ENCODE results near the gene MAN2B2. TPM values are rescaled to one million over a fixed set of nuclear protein-coding genes. Genes with fewer than 3 reads are reported as not detected.

MAN2B2 gene
- total RNA-seq, 4 donors from 2014 or later: 26.6 to 55.5 (median 31.7) TPM

GRCh38 chr4:6586715-6587325 is 11.8 kb downstream of the MAN2B2 start:
- TF ChIP-seq, protein P1, sequence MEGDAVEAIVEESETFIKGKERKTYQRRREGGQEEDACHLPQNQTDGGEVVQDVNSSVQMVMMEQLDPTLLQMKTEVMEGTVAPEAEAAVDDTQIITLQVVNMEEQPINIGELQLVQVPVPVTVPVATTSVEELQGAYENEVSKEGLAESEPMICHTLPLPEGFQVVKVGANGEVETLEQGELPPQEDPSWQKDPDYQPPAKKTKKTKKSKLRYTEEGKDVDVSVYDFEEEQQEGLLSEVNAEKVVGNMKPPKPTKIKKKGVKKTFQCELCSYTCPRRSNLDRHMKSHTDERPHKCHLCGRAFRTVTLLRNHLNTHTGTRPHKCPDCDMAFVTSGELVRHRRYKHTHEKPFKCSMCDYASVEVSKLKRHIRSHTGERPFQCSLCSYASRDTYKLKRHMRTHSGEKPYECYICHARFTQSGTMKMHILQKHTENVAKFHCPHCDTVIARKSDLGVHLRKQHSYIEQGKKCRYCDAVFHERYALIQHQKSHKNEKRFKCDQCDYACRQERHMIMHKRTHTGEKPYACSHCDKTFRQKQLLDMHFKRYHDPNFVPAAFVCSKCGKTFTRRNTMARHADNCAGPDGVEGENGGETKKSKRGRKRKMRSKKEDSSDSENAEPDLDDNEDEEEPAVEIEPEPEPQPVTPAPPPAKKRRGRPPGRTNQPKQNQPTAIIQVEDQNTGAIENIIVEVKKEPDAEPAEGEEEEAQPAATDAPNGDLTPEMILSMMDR (IDR thresholded peaks at IDR 0.05; ENCODE audit: low read depth): no peak

DNA sequence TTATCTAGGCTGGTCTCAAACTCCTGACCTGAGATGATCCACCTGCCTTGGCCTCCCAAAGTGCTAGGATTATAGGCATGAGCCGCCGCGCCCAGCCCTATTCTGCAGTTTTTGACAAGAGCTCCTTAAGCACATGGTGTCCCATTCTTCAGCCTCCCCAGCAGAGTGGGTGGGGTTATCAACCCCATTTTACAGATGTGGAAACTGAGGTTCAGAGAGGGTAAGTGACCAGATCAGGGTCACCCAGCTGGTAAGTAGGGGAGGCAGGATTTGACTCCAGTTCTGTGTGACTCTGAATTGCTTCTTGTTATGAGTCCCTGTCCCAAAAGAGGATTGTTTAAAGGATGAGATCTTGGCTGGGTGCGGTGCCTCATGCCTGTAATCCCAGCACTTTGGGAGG is 14.5 kb downstream of the MAN2B2 start:
- TF ChIP-seq, protein P1 (IDR thresholded peaks at IDR 0.05; ENCODE audit: low read depth): no peak

DNA sequence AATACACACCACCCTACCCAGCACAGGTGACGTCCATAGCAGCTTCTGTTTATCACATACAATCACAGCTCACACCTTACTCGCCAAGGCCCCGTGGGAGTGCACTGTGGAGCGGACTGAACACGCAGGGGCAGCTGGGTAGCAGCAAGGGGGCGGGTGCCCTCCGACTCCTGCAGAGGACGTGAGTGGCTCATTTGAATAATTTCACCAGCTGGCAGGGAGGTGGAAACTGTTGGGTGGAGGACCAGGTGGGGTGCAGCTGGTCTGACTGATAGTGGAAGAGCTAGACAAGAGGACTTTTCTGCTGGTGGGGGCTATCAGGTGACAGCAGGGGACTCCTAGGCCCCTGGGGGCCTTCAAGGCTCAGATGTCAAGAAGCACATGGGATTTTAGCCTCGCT is 16.3 kb downstream of the MAN2B2 start:
- TF ChIP-seq, protein P1 (IDR thresholded peaks at IDR 0.05; ENCODE audit: low read depth): no peak

DNA sequence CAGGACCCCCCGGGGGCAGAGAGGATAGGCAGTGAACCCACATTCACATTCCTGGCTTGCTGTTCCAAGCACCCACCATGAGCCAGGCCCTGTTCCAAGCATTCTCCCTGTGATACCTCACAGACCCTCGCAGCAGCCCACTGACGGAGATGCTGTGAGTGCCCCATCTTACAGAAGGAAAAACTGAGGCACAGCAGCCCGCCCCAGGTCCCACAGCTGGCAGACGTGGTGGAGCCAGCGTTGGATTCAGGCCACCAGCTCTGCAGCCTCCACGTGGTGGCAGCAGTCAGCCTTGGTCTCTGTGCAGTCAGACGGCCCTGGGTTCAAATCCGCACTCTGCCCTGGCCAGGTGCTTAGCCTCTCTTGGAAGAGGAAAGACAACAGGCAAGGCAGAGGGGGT is 16.8 kb downstream of the MAN2B2 start:
- TF ChIP-seq, protein P1 (IDR thresholded peaks at IDR 0.05; ENCODE audit: low read depth): no peak

DNA sequence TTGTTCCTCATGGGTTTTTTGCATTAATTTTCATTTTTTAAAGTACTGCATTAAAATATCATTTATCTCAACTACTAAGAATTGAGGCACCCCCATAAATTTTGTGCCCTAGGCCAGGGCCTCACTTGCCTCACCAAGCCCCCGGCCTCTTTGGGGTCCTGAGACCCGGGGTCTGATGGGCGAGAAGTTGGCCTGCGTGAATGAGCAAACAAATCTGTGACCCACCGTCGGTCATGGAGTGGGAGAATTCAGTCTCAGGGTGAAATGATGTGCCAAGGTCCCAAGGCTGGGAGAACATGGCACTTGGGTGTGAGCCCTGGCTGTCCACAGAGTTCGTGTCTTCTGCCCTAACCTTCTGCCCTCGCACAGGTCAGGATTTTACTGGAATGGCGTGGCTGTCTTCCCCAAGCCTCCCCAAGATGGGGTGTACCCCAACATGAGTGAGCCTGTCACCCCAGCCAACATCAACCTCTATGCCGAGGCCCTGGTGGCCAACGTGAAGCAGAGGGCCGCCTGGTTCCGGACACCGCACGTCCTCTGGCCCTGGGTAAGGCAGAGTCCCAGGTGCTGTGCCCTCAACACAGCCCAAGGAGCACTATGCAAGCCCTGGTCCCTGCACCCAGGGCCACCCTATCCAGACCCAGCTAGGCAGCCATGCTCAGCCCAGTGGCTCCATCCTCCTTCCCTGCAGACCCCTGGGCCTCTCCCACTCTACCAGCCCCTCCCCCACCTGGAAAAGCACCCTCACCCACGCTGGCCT is 18.0 kb downstream of the MAN2B2 start:
- TF ChIP-seq, protein P1 (IDR thresholded peaks at IDR 0.05; ENCODE audit: low read depth): no peak

DNA sequence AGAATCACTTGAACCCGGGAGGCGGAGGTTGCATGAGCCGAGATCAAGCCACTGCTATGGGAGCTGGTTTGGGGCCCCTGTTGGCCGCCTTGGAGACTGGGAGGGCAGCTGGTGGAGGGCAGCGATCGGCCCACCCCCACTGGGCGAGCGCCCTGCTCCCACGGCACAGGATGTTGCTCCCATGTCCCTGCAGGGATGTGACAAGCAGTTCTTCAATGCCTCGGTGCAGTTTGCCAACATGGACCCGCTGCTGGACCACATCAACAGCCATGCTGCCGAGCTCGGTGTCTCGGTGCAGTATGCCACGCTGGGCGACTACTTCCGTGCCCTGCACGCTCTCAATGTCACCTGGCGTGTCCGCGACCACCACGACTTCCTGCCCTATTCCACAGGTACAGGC is 19.4 kb downstream of the MAN2B2 start:
- TF ChIP-seq, protein P1 (IDR thresholded peaks at IDR 0.05; ENCODE audit: low read depth): no peak

- TF ChIP-seq, protein P1 (IDR thresholded peaks at IDR 0.05; ENCODE audit: low read depth): no peak
Measured at GRCh38 chr4:6594826-6595355, 19.9 kb downstream of the MAN2B2 start.
